ENCODE results near the gene KSR1. TPM values are rescaled to one million over a fixed set of nuclear protein-coding genes. Genes with fewer than 3 reads are reported as not detected.

The KSR1 gene
- total RNA-seq, 1 experiment from 2014 or later = 21.7 TPM

DNA sequence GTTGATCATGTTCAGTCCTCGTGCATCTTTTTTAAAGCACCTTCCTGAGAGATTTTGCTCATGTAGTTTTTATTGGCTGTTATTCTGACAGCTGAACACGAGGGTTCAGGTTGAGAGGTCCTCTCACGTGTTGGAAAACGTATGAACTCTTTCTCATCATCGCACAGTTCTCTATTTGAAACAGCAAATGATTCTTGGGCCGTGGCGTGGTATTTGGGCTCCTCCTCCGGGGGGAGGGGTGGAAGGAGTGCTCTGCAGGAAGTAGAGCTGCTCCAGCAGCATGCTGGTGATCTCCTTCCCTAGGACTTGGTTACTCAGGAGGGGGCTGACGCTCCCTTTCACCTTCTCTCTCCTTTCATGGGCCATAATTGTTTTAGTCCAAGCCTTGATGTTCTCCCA is 70.4 kb downstream of the KSR1 start:
- H3K9me3 ChIP-seq (ENCODE audit: control insufficient read depth, insufficient read depth, low read depth, low read length) = no peaks in the 10 kb centered on the region
- intact Hi-C loops (cut with micrococcal nuclease; ENCODE audit: unreplicated experiment) (no loop called here), in situ Hi-C loops (cut with HindIII; ENCODE audit: low pct_unique_long_range_greater_than_20kb, low sequenced_read_pairs) (no loop called here)
- DNase-seq (ENCODE audit: low read depth, low spot score) (no peak), ATAC-seq (peak; percentile 81; the same call in 1 of the 2 replicates)
- H3K27ac ChIP-seq (ENCODE audit: low read length) = 0 out of 2 replicates have a peak overlapping the region, but pooled peaks have one; percentile 36
- peak overlapping the region in 1 of 2 experiments; percentile 8; a peak in 2 of 4 replicates for H3K4me3 ChIP-seq (ENCODE audit: low read depth in 2 of 2, low read length in 2 of 2)
- no TSS peak for BruUV-seq (replicated peaks)
- H3K4me1 ChIP-seq (ENCODE audit: control insufficient read depth, insufficient read depth, low read length) = peaks cover 9% of the 10 kb centered on the region
- CTCF ChIA-PET = no interaction called here
- no peaks in the 10 kb centered on the region for H3K27me3 ChIP-seq (ENCODE audit: control insufficient read depth, insufficient read depth, low read length)
- POLR2A ChIA-PET = no interaction called here
- no peak for TF ChIP-seq POLR2AphosphoS5 (IDR thresholded peaks at IDR 0.05; ENCODE audit: low read depth, low read length)
- TF ChIP-seq, protein P1, sequence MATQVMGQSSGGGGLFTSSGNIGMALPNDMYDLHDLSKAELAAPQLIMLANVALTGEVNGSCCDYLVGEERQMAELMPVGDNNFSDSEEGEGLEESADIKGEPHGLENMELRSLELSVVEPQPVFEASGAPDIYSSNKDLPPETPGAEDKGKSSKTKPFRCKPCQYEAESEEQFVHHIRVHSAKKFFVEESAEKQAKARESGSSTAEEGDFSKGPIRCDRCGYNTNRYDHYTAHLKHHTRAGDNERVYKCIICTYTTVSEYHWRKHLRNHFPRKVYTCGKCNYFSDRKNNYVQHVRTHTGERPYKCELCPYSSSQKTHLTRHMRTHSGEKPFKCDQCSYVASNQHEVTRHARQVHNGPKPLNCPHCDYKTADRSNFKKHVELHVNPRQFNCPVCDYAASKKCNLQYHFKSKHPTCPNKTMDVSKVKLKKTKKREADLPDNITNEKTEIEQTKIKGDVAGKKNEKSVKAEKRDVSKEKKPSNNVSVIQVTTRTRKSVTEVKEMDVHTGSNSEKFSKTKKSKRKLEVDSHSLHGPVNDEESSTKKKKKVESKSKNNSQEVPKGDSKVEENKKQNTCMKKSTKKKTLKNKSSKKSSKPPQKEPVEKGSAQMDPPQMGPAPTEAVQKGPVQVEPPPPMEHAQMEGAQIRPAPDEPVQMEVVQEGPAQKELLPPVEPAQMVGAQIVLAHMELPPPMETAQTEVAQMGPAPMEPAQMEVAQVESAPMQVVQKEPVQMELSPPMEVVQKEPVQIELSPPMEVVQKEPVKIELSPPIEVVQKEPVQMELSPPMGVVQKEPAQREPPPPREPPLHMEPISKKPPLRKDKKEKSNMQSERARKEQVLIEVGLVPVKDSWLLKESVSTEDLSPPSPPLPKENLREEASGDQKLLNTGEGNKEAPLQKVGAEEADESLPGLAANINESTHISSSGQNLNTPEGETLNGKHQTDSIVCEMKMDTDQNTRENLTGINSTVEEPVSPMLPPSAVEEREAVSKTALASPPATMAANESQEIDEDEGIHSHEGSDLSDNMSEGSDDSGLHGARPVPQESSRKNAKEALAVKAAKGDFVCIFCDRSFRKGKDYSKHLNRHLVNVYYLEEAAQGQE (IDR thresholded peaks at IDR 0.05; ENCODE audit: insufficient read depth in 1 of 2, low read depth in 2 of 2, low read length in 1 of 2) = no peak
- TF ChIP-seq, protein P2, sequence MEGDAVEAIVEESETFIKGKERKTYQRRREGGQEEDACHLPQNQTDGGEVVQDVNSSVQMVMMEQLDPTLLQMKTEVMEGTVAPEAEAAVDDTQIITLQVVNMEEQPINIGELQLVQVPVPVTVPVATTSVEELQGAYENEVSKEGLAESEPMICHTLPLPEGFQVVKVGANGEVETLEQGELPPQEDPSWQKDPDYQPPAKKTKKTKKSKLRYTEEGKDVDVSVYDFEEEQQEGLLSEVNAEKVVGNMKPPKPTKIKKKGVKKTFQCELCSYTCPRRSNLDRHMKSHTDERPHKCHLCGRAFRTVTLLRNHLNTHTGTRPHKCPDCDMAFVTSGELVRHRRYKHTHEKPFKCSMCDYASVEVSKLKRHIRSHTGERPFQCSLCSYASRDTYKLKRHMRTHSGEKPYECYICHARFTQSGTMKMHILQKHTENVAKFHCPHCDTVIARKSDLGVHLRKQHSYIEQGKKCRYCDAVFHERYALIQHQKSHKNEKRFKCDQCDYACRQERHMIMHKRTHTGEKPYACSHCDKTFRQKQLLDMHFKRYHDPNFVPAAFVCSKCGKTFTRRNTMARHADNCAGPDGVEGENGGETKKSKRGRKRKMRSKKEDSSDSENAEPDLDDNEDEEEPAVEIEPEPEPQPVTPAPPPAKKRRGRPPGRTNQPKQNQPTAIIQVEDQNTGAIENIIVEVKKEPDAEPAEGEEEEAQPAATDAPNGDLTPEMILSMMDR (IDR thresholded peaks at IDR 0.05) = no peak
- no peak for TF ChIP-seq SIN3A (IDR thresholded peaks at IDR 0.05; ENCODE audit: borderline replicate concordance, insufficient read depth, low read depth, low read length)
- TF ChIP-seq TCF7L2 (IDR thresholded peaks at IDR 0.05; ENCODE audit: low read depth, low read length) = no peak
- no peaks in the 10 kb centered on the region for H3K36me3 ChIP-seq (ENCODE audit: control insufficient read depth, insufficient read depth, low read length)

DNA sequence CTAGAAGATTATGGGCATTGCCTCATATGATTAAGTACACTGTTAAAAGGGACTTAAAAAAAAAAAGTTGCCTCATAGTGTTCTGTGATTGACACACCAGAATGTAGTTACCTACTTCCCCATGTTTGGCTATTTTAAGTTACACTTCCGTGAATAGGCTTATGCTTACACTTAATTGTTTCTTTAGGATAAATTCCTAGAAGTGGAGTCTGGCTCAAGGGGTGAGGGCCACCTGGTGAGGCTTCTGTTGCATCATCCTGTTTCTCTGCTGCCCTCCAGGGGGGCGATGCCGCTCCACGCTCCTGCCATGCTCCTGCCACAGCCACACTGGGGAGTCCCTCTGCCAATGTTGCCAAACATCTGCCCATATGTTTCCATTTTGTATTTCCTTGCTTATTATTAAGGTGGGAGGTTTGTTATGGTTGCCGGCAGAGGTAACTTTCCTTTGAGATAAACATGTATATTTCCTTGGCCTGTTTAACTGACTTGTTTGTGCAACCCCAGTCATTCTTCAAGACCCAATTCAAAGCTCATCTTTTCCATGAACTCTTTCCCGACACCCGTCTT is 73.1 kb downstream of the KSR1 start:
- DNase-seq (ENCODE audit: low read depth, low spot score) (no peak), ATAC-seq (no peak)
- intact Hi-C loops (cut with micrococcal nuclease; ENCODE audit: unreplicated experiment) = no loop called here
- no TSS peak for BruUV-seq (replicated peaks)
- in situ Hi-C loops (cut with HindIII; ENCODE audit: low pct_unique_long_range_greater_than_20kb, low sequenced_read_pairs) = no loop called here
- TF ChIP-seq POLR2AphosphoS5 (IDR thresholded peaks at IDR 0.05; ENCODE audit: low read depth, low read length) = no peak
- TF ChIP-seq SIN3A (IDR thresholded peaks at IDR 0.05; ENCODE audit: borderline replicate concordance, insufficient read depth, low read depth, low read length) = no peak
- TF ChIP-seq TCF7L2 (IDR thresholded peaks at IDR 0.05; ENCODE audit: low read depth, low read length) = no peak
- TF ChIP-seq, protein P1 (IDR thresholded peaks at IDR 0.05; ENCODE audit: insufficient read depth in 1 of 2, low read depth in 2 of 2, low read length in 1 of 2) = no peak
- TF ChIP-seq, protein P2 (IDR thresholded peaks at IDR 0.05) = no peak
- ChIA-PET POLR2A (no interaction called here), CTCF (no interaction called here)
- H3K27me3 ChIP-seq (ENCODE audit: control insufficient read depth, insufficient read depth, low read length) = no peaks in the 10 kb centered on the region
- no peak overlapping the region for H3K4me3 ChIP-seq (ENCODE audit: low read depth in 2 of 2, low read length in 2 of 2)
- H3K4me1 ChIP-seq (ENCODE audit: control insufficient read depth, insufficient read depth, low read length) = peaks cover 16% of the 10 kb centered on the region
- H3K36me3 ChIP-seq (ENCODE audit: control insufficient read depth, insufficient read depth, low read length) = no peaks in the 10 kb centered on the region
- peak overlapping the region; percentile 20; the same call in 1 of the 2 replicates for H3K27ac ChIP-seq (ENCODE audit: low read length)
- H3K9me3 ChIP-seq (ENCODE audit: control insufficient read depth, insufficient read depth, low read depth, low read length) = no peaks in the 10 kb centered on the region

Data from Panc1 (cell line).